ENCODE results near the gene FGF13.

Gene FGF13

GRCh38 chrX:138711399-138712347 is at the start of gene FGF13:
FGF13 (minus strand) TSS chrX:138711717; CDS start chrX:138711003, 714 bp downstream.
- DNase-seq = no peak

DNA sequence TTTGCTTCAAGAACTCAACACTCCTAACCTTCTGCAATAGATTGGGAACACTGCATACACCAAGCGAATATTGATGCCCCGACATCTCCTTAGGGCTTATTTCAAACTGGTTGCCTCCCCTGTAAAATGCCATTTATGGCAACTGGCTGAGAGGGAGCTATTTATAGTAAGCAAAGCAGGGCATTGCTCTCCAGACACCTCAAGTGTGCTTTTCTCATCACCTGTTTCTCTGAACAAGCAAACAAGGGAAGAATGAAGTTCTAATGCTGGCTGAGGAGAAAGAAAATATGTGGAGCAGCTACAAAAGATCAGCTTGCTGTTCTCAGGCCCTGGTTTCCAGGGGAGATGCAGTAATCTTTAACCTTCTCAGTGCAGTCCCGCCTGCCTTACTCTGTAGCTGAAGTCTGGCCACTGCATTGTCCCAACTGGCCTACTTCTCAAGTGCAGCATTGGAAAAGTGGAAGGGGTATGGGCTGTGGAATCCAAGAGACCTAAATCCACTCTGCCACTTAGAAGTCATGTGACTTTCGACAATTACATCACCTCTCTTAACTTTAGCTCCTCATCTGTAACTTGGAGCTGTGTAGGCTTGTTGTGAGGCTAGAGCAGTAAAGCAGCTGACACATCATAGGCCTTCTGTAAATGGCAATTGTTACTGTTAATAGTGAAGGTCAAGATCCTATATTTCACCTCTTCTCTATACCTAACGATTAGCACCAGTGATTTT is 47.9 kb upstream of the FGF13 start:
- DNase-seq = no peak

DNA sequence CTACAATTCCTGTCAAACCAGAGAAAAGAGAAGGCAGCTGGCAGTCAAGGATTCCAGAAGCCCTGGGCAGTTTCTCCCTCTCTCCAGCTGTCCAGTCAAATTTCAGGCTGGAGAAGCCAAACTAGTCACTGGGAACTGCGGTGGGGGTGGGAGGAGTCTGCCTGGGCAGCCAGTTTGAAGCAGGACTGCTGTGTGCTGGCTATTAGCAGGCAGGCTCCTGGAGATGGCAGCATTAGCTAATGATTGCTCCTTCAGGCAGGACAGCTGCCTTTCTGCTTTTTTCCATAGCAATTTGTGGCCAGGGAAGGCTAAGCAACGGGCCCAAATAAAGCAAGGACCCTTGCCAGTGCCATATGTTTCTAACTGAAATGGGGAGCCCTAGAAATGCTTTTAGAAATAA is 44.7 kb upstream of the FGF13 start:
- DNase-seq = no peak

GRCh38 chrX:138754861-138755260 is 43.3 kb upstream of the FGF13 start:
- DNase-seq = no peak

DNA sequence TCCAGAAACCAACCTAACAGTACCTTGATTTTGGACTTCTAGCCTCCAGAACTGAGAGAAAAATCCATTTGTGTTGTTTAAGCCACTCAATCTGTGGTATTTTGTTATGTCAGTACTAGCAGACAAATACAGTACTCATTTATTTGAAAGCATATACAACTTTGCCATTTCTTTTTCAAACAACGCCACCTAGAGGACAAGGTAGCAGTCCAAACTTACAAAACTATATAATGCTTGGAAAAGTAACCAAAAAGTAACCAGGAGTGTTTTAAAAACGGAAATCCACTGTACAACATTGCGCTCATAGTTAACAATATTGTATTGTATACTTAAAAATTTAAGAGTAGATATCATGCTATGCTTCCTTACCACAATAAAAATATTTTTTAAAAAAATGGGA is 37.0 kb upstream of the FGF13 start:
- DNase-seq = no peak

DNA sequence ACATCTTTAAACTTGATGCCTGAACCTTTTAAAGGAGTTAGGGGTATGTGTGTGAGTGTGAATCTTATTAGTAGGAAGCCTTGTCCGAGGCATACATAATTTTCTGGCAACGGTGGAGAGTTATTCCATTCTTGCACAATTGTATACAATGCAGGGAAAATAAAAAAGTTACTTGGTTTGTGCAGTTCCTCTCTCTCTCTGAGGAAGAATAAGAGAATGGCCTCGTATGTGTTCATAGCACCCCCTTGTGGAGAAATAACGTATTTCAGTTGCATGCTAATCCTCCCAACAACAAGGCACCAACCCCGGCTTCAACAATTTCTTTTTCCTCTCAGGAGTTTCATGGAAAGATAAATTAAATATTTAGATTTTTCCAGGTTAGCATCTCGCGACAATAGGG is 33.7 kb upstream of the FGF13 start:
- DNase-seq = no peak

DNA sequence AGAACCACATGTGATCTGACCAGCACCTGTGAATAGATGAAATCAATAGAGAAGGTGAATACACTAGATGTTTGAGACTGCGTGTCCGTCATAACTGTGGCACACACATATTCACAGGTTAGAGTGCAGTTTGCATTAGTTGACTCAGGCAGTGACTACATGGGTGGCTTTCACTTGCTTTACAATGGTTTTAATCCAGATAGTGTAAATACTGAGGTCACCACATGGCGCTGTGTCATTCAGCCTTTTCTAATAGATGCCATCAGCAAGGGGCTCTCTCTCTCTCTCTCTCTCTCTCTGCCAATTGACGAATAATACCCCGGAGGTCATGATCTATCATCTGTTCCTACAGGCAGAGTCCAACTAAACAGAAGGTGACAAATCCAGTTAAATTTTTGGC is 30.7 kb upstream of the FGF13 start:
- no peak for DNase-seq

- no peak for DNase-seq
Observed at GRCh38 chrX:138740341-138740740, 28.8 kb upstream of the FGF13 start.

- no peak for DNase-seq
Observed at GRCh38 chrX:138723301-138723700, 11.8 kb upstream of the FGF13 start.

DNA sequence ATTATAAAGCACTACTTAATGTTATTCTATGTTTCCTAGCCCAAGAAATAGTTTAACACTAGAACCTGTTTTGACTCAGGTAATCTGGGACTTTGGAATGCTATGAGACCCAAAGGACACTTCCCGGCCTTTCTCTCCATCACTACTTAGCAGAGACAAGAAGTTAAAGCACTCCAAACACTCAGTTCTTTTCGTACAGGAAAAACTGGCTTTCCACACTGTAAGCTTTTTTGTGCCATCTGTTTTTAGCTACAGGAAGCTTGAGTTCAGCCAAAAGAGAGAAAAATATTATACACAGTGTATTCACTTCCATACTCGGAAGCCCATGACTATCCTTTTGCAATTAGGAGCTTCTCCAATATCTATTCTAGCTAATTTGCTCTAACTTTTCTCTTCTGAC is 7.9 kb upstream of the FGF13 start:
- no peak for DNase-seq

GRCh38 chrX:138718941-138719340 is 7.4 kb upstream of the FGF13 start:
- DNase-seq = no peak

DNA sequence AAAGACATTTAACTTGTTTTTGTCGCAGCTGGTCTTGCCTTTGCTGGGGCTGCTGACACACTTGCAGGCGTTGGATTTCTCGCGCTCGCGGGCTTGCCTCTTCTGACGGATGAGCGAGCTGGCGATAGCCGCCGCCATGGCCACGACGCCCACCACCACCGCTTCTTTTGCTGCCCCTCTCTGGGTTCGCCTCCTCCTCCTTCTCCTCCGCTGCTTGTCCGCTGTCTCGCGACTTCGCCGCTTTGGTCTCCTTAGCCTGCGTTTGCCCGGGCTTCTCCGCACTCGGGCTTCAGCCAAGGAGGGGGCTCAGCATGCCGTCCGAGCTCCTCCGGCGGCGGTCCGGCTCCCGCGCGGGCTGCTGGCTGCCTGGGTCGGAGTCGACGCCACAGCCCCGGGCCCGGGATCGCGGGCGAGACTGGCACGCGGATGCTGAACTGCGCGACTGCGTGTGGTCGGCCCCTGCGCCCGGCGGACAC is 613 bp downstream of the FGF13 start:
- DNase-seq = no peak

- no peak for DNase-seq
Observed at GRCh38 chrX:138709886-138710791, 1.4 kb downstream of the FGF13 start.

GRCh38 chrX:138708268-138708667 is 3.2 kb downstream of the FGF13 start:
- DNase-seq = no peak

DNA sequence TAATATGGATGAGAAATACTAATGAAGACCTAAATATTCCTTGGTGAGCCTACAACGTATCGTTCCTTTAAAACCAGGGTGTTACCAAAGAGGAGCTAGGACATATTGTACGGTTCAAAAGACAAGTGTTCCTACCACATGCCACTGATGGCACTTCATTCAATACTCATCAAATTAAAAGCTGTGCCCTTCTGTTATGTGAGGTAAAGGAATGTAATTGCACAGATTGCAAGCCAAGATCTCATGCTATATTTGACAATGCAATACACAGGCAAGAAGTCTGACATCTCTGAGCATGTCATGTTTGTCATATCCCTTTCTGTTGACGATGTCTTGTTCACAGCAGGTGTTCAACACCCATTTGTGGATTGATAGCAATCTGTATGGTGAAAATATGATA is 6.9 kb downstream of the FGF13 start:
- DNase-seq = no peak

DNA sequence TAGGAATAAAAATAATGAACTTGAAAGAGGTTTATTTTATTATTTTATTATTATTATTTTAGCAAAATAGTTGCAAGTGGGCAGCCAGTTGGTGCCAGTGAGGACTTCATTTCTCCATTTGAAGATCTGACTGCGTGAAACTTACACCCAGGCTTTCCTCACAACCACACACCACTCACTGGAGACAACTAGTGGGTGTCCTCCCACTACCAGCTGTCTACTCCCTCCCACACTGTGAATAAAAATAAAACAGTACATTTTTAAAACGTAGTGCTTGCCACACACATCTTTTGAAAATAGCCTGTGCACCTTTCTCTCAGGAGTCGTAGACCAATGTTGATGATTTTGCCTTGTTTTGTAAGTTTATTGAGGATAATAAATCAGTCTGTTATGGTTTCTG is 7.4 kb downstream of the FGF13 start:
- no peak for DNase-seq

GRCh38 chrX:138692591-138692990 is 18.9 kb downstream of the FGF13 start:
- no peak for DNase-seq

DNA sequence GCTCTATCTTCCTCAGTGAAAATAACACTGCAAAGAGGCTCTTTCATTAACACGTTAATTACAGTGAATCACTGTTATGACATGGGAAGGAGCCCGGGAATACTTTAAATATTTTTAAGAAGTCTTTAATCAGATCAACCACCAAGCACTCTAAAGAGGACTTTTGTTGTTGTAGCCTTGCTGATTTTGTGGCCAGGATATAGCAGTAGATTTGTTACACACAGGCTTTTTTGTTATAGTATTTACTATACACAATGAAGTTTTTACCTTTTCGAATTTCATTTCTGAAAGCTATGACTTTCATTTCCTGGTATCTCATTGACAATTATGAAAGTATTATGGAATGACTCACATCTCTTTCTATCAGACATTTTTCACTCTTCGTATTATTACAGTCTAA is 20.3 kb downstream of the FGF13 start:
- no peak for DNase-seq

GRCh38 chrX:138690591-138690990 is 20.9 kb downstream of the FGF13 start:
- DNase-seq = no peak

DNA sequence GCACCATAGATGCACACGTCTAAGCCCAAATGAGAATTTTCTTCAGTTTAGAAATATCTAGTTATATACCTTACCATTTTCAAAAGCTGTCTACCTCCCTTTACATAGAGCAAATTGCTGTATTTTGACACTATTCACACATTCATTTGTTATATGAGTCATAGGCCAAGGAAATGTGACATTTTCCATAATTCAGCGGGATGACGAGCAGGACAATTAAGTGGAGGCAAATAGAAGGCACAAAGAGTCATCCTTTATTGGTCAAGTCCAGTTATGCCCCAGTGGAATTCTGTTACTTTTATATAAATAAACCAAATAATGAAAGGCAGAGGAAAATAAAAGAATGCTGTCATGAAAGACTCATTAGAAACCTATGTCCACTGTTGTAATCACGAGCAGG is 27.9 kb downstream of the FGF13 start:
- no peak for DNase-seq

DNA sequence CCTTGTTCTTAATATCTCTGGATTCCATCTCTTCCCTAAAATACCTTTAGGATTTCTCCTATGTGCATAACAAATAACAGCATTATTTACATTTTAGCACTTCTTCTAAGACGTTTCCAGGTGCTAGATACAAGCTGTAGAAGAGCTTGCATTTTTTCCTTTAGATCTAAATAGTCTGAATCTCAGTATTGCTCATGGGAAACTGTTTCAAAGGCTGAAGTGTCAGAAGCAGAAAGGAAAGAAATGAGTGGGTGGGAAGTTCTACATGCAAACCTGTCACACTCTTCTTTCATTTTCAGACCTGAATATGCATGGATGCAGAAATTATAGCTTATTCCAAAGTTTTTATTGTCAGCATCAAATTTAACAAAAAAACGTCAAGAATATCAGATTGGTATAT is 41.8 kb downstream of the FGF13 start:
- no peak for DNase-seq

GRCh38 chrX:138664466-138664865 is 47.1 kb downstream of the FGF13 start:
- no peak for DNase-seq

DNA sequence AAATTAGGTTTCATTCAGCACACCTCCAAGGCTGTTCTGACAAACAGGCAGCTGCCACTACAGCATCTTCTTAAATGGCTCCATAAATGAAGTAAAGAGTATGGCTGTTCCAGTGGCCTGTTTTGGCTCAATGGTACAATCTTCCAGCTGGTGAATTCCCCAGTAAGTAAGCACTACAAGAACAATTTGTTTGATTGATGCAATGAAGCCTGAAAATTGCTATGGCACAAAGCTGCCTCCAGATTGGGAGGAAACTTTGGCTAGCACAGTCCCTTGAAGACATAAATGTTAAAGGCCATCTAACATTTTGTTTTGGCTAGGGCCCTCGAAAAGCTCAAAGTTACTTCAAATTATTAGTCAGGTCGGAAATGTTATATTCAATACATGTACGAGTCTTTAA is 47.5 kb downstream of the FGF13 start:
- DNase-seq = no peak

All from cerebellar nuclear complex (tissue), 1 donor.